HG02885 (cell line): ENCODE data around the gene TEX2.
"Not testable (repeated sequence)": the region's sequence is repeated elsewhere in the genome, so short reads cannot be mapped to it uniquely, and the experiment has no call there.

ENCODE experiments used
- ATAC-seq: cut with Tn5 transposase; IDR thresholded peaks from one replicate; pipeline ENCODE4 v1.9.1; 2021; ENCODE audit warnings: mild to moderate bottlenecking; ENCODE audit not compliant: unreplicated experiment, poor library complexity

The TEX2 gene

DNA sequence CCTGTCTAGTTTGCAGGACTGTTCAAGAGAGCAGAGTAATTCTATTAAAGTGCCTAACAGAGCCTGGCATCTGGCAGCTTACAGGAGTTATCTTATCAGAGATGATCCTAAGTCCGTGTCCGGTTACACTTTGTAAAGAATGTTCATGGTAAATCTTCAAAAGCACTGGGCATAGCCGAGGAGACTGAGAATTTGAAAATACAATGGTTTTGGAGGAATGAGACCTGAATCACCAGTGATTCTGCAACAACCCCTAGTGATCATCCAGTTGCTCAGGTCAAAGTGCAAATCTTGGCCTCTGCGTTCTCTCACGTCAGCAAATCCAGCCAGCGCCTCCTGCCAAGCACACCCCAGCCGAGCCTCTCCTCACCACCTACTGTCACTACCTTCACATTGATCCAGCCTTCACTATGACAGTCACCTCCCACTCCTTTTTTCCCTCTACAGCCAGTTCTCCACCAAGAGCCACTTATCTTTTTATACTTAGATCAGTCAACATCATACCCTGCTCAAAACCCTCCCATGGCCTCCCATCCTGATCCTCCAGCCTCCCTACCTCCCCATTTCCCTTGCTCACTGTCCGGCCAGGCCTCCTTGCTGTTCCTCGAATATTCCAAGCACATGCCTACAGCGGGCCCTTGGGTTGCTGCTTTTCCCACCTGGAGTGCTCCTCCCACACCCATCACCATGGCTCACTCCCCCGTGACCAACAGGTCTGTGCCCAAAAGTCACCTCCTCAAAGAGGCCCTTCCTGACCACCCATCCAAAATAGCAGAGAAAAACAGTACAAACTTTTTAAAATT, 75.8 kb downstream of the TEX2 start:
- no peak for ATAC-seq

GRCh38 chr17:64186171-64187092, 76.6 kb downstream of the TEX2 start:
- ATAC-seq = no peak

DNA sequence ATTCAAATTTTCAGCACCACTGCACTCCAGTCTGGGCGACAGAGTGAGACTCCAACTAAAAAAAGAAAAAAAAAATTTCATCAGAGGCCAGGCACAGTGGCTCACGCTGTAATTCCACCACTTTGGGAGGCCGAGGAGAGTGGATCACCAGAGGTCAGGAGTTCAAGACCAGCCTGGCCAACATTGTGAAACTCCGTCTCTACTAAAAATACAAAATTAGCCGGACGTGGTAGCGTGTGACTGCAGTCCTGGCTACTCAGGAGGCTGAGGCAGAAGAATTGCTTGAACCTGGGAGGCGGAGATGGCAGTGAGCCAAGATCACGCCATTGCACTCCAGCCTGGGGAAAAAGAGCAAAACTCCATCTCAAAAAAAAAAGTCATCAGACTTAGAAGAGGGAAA, 77.5 kb downstream of the TEX2 start:
- not testable (repeated sequence) for ATAC-seq

- no peak for ATAC-seq
These were observed 78.0 kb downstream of the TEX2 start for GRCh38 chr17:64185101-64185500.

DNA sequence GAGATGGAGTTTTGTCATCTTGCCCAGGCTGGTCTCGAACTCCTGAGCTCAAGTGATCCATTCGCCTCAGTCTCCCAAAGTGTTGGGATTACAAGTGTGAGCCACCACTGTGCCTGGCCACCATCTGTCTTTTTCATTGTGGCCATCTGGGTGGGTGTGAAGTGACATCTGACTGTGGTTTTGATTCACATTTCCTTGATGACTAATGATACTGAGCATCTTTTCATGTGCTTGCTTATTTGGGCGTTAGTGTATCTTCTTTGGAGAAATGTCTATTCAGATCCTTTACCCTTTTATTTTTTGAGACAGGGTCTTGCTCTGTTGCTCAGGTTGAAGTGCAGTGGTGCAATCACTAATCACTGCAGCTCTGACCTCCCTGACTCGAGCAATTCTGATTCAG, 79.2 kb downstream of the TEX2 start:
- no peak for ATAC-seq

DNA sequence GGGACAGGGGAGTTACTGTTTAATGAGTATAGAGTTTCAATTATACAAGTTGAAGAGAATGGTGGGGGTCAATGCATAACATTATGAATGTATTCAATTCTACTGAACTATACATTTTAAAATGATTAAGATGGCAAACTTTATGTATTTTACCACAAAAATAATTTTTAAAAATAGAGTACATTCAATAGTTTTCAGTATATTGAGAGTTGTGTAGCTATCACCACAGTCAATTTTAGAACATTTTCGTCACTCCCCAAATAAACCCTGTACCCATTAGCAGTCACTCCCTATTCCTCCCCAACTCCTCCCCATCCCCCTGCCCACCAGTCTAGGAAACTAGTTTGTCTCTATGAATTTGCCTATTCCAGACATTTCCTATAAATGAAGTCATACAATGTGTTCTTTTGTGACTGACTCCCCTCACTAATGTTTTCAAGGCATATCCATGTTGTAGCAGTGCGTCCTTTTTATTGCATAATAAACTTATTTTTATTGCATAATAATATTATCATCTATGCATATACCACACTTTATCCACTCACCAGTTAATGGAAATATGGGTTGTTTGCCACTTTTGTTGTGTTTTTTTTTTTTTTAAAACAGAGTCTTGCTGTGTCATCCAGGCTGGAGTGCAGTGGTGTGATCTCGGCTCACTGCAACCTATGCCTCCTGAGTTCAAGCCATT, 80.6 kb downstream of the TEX2 start:
- ATAC-seq = no peak

DNA sequence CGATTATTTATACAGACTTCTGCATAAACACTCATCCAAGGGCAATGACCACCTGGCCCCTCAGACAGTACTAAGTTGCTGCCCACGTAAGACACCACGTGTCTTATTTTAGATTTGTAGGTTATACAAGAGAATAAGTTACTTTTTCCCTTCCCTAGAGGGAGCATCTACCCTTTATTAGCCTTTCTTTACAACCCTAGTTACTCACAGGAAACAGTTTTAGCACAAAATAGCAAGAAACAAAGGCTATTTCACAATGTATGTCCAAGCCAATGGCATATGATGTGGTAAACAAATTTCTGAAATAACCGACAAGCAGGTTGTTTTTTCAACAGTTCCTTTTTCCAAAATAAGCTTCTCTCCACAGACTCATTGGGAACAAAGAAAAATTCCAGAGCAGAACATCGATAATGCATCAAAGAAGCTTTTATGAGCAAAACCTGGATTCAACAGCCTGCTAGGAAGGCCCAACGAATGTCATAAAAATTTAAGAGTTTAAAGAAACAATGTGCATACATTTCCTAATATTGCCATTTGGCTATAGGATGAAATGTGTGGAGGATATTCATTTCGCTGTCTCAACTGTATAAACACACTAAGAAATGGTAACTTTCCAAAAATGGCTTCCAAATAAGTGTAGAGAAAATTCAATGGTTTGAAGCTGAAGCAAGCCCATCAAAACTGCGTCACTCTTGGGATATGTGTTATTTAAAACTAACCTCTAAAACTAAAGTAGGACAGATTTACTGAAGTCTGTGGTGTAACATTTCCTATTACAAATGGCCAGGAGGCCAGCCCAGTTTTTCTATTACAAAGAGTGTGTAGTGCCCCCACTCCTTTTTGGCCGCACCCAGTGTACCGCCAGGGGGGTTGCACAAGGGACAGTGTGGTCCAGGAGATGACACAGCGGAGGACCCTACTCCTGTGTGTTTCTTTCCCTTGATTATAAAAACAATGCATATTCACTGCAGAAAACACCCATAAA, 82.7 kb downstream of the TEX2 start:
- ATAC-seq = no peak

DNA sequence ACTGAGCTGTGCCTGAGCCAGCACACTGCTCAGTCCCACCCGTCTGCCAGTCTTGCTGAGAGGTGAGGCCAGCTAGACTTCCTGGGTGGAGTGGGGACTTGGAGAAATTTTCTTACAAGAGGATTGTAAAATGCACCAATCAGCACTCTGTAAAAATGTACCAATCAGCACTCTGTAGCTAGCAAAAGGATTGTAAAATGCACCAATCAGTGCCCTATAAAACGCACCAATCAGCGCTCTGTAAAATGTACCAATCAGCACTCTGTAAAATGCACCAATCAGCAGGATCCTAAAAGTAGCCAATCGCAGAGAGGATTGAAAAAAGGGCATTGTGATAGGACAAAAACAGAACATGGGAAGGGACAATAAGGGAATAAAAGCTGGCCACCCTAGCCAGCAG, 84.0 kb downstream of the TEX2 start:
- not testable (repeated sequence) for ATAC-seq

GRCh38 chr17:64178011-64178825, 84.8 kb downstream of the TEX2 start:
- no peak for ATAC-seq

GRCh38 chr17:64177311-64178010, 85.6 kb downstream of the TEX2 start:
- ATAC-seq = no peak

DNA sequence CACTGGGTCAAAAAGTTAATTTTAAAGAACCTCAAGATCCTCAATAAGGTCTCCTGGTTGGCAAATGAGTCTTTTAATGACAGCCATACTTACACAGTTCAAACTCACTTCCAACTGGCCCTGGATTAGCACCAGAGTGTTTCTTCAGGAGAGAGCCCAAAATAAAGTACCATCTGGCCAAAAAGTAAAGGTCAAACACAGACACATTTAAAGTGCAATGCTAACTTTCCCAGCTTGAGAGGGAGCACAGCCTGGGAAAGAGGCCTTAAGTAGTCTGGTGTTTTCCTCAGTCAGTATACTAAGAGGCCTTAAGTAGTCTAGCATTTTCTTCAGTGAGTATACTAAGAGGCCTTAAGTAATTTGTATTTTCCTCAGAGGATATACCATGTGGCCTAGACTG, 86.5 kb downstream of the TEX2 start:
- ATAC-seq = no peak

- ATAC-seq = no peak
These were observed 88.2 kb downstream of the TEX2 start for GRCh38 chr17:64174686-64175456.

DNA sequence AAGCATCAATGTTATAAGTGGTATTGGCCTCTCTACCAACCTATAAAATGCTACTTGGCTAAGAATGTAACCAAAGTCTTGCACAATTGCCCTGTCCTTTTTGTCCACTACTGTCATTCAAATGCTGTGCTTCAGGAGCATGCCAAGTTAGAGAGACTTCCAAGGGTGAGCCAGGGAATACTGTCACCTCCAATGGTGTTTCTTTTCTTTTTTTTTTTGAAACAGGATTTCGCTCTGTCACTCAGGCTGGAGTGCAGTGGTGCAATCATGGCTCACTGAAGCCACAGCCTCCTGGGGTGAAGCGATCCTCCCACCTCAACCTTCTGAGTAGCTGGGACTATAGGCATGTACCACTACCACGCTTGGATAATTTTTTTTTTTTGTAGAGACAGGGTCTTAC, 89.4 kb downstream of the TEX2 start:
- no peak for ATAC-seq

GRCh38 chr17:64172510-64172909, 90.5 kb downstream of the TEX2 start:
- no peak for ATAC-seq

GRCh38 chr17:64171041-64171440, 92.0 kb downstream of the TEX2 start:
- ATAC-seq = no peak

- ATAC-seq = no peak
These were observed 92.8 kb downstream of the TEX2 start for GRCh38 chr17:64170286-64170685.

- not testable (repeated sequence) for ATAC-seq
These were observed 95.4 kb downstream of the TEX2 start for GRCh38 chr17:64167666-64168065.

DNA sequence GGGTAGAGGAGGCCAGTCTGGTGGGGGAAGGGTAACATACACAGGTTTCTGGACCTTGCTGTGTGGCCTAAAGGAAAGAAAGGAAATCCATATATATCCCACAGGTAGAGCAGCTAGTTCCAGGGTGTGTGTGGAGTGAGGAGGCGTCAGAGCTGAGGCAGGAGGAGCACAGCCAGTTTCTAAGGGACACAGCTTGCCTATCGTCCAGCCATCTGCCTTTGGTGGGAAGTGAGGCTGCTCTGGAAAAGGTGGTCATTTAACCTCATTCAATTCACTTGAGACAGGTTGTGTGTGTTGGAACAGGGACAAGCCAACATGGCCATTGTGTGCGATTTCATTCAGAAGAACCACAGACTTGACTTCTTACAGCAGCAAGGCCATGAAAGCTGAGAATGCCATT, 96.2 kb downstream of the TEX2 start:
- no peak for ATAC-seq
